Skin epidermis (tissue), 12 donors: ENCODE measurements around the gene ANXA10.
"Not testable (repeated sequence)": the region's sequence is repeated elsewhere in the genome, so short reads cannot be mapped to it uniquely, and the experiment has no call there.

Experiments used
- H3K27ac ChIP-seq, 21 experiments: fragments of 200-600 bp; sonication (generic) in 11 of 21; one replicate each; pipeline ENCODE4 v1.5.0; 2020; ENCODE audit warnings: mild to moderate bottlenecking in 3 of 21, inconsistent platforms in 2 of 21, moderate library complexity in 2 of 21
- H3K4me3 ChIP-seq, 7 experiments: fragments of 200-600 bp; sonication (generic) in 2 of 7; one replicate each; pipeline ENCODE4 v1.5.0; 2020; ENCODE audit warnings: inconsistent platforms in 2 of 7, mild to moderate bottlenecking in 2 of 7, moderate library complexity in 1 of 7

Gene ANXA10

GRCh38 chr4:168212656-168213055 is 120.3 kb downstream of the ANXA10 start:
- Histone ChIP-seq H3K27ac (no peak overlapping the region), H3K4me3 (no peak overlapping the region)

DNA sequence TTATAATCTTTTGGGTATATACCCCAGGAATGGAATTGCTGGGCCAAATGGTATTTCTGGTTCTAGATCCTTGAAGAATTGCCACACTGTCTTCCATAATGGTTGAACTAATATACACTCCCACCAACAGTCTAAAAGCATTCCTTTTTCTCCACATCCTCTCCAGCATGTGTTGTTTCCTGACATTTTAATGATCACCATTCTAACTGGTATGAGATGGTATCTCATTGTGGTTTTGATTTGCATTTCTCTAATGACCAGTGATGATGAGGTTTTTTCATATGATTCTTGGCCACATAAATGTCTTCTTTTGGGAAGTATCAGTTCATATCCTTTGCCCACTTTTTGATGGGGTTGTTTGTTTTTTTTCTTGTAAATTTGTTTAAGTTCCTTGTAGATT is 121.2 kb downstream of the ANXA10 start:
- not testable (repeated sequence) for H3K4me3 ChIP-seq, H3K27ac ChIP-seq

DNA sequence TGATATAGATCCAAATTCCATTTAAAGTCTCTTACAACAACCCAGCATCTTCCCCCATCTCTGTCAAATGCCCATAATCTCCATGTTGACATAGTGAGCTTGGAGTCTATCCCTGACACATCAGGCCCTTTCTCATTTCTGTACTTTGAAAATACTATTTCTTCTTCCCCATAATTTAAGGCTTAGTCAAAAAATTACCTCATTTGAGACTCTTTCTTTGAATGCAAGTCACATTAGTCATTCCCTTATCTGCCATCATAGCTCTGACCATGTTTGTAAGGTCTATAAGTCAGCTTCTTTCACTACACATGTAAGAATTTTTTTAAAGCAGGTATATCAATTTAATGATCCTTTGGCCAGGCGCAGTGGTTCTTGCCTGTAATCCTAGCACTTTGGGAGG is 126.3 kb downstream of the ANXA10 start:
- Histone ChIP-seq H3K27ac (no peak overlapping the region), H3K4me3 (no peak overlapping the region)

DNA sequence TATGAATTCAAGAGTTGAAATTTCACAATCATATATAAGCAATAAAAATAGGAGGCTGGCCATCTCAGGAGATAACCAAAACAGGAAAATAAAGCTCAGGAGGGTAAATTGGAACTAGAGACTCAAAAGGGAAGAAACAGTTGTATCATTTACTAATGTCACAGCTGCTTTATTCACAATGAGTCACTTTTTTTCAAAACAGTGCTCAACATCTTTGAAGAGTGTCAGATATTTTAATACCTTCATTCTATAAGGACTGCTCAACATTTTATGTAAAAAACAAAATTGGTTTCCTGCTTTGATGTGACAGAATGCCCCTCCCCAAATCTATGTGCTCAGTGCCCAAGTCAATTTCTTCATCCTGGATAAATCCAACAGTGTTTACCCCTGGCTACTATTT is 128.6 kb downstream of the ANXA10 start:
- Histone ChIP-seq H3K4me3 (no peak overlapping the region), H3K27ac (no peak overlapping the region)

GRCh38 chr4:168221301-168221700 is 129.0 kb downstream of the ANXA10 start:
- no peak overlapping the region for H3K27ac ChIP-seq
- no peak overlapping the region for H3K4me3 ChIP-seq
